LoVo (cell line): ENCODE results near the gene OR10AD1.
"Not testable (repeated sequence)": the region's sequence is repeated elsewhere in the genome, so short reads cannot be mapped to it uniquely, and the experiment has no call there.

Experiments used
- DNase-seq: peaks from one replicate; pipeline ENCODE4 v3.0.0-alpha.2; 2016; ENCODE audit warnings: low spot score

The OR10AD1 gene

GRCh38 chr12:48160046-48160445 is 43.0 kb downstream of the OR10AD1 start:
- no peak for DNase-seq

- DNase-seq: no peak
These were observed 45.2 kb downstream of the OR10AD1 start for GRCh38 chr12:48157889-48158370.

GRCh38 chr12:48157018-48157888 is 45.8 kb downstream of the OR10AD1 start, which contains the start of gene ASB8:
ASB8 (minus strand) TSS chr12:48157515; CDS start chr12:48153496, 4,019 bp downstream.
- DNase-seq: peak; percentile 100

GRCh38 chr12:48156652-48157017 is 46.5 kb downstream of the OR10AD1 start:
- no peak for DNase-seq

GRCh38 chr12:48155786-48156185 is 47.3 kb downstream of the OR10AD1 start:
- not testable (repeated sequence) for DNase-seq
